ENCODE data around the gene DGKD.
"Not testable (repeated sequence)": the region's sequence is repeated elsewhere in the genome, so short reads cannot be mapped to it uniquely, and the experiment has no call there.

DGKD gene, protein sequence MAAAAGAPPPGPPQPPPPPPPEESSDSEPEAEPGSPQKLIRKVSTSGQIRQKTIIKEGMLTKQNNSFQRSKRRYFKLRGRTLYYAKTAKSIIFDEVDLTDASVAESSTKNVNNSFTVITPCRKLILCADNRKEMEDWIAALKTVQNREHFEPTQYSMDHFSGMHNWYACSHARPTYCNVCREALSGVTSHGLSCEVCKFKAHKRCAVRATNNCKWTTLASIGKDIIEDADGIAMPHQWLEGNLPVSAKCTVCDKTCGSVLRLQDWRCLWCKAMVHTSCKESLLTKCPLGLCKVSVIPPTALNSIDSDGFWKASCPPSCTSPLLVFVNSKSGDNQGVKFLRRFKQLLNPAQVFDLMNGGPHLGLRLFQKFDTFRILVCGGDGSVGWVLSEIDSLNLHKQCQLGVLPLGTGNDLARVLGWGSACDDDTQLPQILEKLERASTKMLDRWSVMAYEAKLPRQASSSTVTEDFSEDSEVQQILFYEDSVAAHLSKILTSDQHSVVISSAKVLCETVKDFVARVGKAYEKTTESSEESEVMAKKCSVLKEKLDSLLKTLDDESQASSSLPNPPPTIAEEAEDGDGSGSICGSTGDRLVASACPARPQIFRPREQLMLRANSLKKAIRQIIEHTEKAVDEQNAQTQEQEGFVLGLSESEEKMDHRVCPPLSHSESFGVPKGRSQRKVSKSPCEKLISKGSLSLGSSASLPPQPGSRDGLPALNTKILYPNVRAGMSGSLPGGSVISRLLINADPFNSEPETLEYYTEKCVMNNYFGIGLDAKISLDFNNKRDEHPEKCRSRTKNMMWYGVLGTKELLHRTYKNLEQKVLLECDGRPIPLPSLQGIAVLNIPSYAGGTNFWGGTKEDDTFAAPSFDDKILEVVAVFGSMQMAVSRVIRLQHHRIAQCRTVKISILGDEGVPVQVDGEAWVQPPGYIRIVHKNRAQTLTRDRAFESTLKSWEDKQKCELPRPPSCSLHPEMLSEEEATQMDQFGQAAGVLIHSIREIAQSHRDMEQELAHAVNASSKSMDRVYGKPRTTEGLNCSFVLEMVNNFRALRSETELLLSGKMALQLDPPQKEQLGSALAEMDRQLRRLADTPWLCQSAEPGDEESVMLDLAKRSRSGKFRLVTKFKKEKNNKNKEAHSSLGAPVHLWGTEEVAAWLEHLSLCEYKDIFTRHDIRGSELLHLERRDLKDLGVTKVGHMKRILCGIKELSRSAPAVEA

DNA sequence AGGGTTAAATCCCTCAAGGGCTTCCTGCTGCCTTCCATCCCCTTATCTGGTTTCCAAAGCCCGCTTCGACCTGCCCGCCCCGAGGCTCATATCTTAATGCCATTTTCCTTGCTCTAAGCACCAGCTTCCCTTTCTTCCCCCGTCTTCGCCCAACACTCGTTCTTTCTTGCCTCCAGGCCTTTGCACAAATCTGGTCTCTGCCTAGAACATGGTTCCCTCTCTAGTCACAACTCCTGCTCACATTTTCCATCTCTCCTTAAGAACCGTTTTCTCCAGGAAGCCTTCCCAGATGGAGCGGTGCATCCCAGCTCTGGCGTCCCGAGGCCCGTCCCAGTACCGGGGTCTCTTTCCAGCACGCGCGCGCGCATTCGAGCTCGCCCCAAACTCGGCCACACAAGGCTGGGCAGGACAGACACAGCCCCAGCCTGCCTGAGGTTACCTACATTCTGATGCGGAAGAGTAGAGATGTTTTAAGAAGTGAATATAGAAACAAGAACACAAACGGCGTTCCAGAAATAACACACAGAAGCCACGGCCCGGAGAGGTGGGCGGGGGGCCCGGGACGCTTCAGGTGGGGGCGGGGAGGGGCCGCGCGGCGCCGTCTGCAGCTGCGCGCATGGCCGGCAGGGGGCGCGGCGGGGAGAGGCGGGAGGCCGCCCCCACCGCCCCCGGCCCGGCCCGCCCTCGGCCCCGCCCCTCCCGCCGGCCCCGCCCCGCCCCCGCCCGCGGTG, at the start of gene DGKD:
TSS of gene DGKD (plus strand) at position 726 of the 731 bp plus-strand sequence. CDS start 25 bp downstream, outside the sequence.
- peak; percentile 59 to 75 for DNase-seq (ENCODE audit: low read depth in 2 of 2)

DNA sequence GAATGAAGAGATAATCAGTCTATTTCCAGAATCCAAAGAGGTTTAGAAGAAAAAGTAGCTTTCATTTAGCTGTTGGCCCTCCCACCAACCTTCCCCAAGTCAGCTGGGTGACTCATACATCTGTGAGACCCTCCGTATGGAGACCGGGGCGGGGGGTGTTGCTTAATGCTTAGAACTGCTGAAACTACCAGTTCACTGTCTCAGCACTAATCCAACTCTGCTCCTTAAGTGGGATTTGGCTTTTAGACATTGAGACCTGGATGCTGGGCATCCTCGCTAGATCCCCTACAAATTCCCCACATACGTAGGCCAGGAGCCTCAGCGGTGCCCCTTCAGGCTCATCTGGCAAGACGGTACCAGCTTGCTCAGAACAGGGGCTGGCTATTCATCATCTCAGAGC, 46.7 kb upstream of the DGKD start, which contains the start of gene SAG:
TSS of gene SAG (plus strand) at position 252 of the 400 bp plus-strand sequence. CDS start 1,374 bp downstream, outside the sequence.
- no peak for DNase-seq (ENCODE audit: low read depth in 2 of 2)

DNA sequence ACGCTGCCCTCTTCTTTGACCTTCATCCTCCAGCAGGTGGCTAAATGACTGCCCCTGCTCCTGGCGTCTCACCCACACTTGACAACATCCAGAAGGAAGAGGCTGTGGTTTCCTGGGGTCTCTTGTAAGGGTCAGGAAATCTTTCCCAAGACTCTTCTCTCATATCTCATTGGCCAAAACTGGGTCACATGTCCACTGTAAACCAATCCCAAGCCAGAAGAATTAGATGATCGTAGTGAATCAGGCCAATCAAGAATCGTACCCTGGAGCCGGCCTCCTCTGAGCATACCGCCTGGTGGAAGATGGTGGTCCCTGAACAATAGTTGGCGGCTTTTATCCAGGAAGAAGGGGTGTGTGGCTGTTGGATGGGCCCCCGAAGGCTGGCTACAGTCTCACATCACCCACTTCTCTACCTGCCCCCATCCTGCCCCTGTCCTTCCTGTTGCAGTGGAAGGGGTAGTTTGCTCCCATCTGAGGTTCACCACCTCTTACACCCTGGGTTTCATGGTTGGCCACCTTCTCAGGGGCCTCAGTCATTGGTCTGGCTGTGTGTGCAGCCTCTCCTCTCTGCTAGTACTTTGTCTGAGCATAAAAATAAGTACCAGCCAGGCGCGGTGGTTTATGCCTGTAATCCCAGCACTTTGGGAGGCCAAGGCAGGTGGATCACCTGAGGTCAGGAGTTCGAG, 42.9 kb upstream of the DGKD start:
- DNase-seq (ENCODE audit: low read depth in 2 of 2) = no peak

DNA sequence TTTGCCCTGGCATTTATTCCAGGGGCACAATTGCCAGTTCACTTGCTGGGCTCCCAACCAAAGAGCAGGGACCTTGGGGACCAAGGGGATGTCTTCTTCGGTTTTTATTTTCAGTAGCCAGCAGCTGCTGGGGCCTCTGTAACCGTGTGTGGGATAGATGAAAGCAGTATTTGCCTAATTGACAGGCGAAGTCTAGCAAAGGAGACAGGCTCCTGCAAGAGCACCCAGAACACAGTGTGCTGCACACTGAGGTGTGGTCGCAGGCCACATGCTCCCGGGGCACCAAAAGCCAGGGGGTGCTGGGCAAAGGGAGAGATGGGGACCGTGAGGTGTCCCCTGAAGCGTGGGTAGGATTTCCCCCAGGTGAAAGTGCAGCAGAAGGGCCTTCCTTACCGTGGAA, 41.4 kb upstream of the DGKD start:
- DNase-seq (ENCODE audit: low read depth in 2 of 2) = no peak

DNA sequence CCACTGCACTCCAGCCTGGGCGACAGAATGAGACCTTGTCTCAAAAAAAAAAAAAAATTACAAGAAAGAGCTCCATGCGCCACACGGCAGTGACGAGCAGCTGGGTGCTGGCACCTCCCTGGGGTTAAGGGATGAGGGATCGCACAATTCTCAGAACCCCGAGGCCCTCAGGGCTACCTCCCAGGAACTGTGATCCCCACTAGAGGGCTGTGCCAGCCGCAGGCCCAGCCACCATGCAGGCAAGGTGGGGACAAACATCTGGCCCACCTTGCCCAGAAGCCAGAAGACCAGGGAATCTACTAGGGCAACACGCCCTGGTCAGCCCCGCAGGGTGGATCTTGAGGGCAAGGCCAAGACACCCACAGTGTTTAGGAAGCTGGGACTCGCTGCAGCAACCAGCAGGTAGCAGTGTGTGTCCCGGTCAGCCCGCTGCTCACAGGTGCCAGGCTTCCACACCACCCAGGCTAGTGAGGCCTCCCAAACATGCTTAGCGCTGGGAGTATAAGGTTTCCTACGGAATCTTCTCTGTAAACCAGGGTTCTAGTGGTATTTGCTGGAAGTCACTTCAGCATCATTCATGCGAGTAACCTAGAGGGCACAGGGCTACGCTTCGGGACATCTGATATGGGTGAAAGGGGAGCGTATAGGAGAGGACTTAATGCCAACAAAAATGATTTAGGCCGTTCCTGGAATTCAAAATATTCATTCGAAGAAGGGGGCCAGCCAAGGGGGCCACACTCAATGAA, 39.9 kb upstream of the DGKD start:
- DNase-seq (ENCODE audit: low read depth in 2 of 2) = no peak

DNA sequence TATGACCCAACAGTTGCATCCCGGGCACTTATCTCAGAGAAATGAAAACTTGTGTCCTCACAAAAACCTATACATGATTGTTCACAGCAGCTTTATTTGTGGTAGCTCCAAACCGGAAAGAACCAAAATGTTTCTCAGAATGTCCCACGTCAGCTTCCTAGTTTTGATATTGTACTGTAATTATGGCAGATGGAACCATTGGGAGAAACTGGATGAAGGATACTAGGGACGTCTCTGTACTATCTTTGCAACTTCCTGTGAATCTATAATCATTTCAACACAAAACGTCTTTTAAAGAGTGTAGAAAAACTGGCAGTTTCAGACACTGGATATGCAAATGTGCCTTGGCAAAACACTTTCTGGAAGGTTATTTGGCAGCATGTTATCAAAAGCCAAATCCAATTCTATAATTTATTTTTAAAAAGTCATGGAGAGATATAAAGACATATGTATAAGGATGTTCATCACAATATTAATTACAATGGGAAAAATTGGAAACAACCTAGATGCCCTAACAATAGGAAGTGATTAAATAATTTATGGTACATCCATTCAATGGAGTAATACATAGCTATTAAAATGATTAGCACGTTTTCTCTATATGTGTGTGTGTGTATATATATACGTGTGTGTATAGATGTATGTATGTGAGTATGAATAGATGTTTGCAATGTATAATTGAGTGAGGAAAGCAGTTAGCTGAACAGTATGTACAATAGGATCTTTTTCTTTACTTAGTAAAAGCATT, 36.9 kb upstream of the DGKD start:
- no peak for DNase-seq (ENCODE audit: low read depth in 2 of 2)

DNA sequence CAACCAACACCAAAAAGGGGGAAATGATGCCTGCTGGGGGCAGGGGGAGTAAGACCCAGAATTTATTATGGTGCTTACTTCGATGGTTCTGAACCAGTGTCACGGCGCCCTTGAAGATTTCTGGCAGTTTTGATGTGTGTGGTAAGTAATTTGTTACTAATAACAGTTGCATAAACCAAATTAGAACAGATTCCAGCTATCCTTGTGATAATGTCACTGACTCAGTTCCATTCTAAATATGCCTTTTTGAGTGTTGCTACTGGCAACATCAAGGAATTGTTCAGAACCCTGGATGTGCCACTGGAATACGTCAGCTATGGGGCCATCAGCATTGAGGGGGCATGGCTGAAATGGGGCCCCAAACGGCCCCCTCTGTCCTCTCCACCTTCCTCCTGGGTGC, 35.0 kb upstream of the DGKD start:
- DNase-seq (ENCODE audit: low read depth in 2 of 2) = no peak

DNA sequence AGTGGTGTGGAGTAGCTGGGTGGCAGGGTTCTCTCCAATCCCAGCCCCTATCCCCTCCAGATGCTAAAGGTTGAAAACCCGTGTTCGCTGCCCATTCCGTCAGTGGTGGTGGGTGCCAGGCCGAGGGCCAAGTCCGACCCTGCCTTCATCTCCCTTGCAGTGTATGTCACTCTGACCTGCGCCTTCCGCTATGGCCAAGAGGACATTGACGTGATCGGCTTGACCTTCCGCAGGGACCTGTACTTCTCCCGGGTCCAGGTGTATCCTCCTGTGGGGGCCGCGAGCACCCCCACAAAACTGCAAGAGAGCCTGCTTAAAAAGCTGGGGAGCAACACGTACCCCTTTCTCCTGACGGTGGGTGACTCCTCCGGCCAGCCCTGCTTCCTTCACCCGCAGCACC, 33.8 kb upstream of the DGKD start:
- DNase-seq (ENCODE audit: low read depth in 2 of 2) = no peak

DNA sequence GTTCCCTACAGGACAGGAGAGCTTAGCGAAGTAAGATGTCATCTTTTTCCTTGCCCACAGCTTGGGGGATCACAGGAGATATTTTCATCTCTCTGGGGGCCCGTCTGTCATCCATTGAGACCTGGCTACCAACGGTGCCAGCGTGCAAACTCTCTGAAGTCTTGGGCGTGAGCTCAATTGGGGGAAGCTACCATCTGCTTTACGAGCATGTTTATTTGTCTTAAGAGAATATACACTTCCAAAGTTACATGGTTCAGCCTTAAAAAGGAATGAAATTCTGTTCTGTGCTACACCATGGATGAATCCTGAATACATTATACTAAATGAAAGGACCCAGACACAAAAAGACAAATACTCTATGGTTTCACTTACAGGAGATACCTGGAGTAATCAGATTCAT, 33.1 kb upstream of the DGKD start:
- DNase-seq (ENCODE audit: low read depth in 2 of 2) = no peak

DNA sequence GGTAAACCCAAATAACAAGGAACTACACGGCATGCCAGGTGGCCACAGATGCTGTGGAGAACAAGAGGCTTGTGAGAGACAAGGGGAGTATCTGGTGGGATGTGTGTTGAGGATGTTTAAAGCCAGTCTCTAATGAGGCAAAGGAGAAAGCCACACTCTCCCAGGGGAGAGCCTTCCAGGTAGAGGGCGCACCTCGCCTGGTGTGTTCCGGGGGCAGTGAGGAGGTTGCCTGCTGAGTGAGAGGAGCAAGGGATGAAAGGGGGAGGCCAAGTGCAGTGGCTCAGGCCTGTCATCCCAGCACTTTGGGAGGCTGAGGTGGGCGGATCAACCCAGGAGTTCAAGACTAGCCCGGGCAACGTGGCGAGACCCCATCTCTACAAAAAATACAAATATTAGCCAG, 30.4 kb upstream of the DGKD start:
- DNase-seq (ENCODE audit: low read depth in 2 of 2) = no peak

DNA sequence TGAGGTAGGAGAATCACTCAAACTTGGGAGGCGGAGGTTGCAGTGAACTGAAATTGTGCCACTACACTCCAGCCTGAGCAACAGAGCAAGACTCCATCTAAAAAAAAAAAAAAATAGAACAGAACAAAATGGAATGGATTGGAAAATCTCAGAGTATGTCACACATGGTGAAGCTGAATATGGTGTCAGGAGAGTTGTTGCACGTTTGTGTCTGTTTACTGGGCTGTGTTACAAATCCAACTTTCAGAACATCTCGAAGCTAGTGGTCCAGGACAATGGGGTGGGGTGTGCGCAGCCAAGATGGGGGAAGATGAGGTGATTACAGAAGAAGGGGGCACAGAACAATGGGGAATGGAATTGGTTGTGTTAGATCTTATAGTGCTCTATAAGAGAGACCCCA, 29.0 kb upstream of the DGKD start:
- DNase-seq (ENCODE audit: low read depth in 2 of 2) = no peak

DNA sequence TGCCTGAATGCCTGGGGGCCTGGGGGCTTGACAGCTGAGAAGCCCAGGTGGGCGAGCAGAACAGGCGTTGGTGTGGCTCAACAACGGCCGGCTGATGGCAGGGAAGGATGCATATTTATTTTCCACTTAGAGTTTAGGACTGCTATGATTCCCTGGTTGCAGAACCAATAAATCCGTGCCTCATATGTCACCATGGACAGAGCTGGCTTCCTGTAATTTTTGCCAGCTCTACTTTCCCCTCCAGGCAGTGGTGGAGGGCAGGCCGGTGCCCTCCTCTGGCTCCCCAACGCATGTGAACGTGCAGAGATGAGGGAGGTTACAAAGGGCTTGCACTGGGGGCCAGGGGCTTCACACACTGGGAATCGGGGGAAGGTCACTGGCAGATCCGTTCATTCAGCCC, 28.5 kb upstream of the DGKD start:
- no peak for DNase-seq (ENCODE audit: low read depth in 2 of 2)

DNA sequence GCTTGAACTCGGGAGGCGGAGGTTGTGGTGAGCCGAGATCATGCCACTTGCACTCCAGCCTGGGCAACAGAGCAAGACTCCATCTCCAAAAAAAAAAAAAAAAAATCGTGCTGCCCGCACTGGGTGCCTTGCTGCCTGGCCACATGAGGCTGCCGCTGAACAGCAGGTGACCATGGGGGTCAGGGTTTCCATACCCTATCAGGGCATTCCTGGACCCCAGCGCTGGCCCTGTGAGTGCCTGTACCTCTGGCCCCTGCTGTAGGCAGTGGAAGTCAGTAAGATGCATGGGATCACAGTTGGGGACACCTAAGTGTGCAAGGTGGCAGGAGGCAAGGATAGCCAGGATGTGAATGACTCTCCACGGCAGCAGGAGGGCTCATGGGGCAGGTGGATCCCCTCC, 27.8 kb upstream of the DGKD start:
- DNase-seq (ENCODE audit: low read depth in 2 of 2) = no peak

DNA sequence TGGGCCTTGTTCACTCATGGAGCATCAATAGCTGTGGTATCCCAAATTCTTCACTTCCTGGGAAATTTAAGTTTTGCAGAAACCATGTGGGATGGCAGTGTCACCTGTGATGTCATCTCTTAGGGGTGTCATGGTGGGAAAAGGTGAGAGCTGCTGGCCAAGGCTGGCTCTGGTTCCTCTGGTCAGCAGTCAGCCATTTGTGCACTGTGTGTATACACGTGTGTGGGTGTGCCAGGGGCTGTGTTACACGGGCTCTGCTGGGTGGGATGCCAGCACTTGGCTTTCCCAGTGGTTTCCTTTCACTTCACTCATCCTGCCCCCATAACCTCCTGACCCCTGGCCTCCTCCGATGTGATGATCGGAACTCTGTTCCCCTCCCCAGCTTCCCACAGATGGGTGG, 25.4 kb upstream of the DGKD start:
- no peak for DNase-seq (ENCODE audit: low read depth in 2 of 2)

DNA sequence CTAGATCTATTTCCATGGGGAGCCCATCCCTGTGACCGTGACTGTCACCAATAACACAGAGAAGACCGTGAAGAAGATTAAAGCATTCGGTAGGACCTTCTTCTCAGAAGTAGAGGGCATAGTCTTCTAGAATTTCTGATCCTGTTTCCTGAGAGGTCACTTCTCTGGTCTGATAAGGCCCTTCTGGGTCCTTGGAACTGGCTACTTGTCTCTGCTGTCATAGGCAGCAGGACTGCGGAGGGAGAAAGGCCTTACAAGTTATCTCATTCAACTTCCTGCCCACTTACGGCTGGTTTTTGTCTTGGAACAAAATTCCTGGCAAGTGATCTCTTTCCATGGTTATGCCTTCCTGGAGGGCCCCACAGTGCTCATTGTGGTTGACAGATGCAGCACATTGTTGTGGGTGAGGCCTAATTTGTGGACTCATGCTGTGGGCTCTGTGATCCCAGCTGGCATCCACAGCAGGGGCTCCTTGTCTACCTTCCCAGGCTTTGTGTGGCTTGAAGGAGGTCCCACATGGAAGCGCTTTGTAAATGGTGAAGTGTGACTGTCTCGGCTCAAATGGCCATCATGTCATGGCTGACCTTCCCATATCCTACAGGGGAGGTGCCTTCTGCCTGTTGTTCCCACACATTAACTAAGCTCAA, 24.7 kb upstream of the DGKD start:
- no peak for DNase-seq (ENCODE audit: low read depth in 2 of 2)

DNA sequence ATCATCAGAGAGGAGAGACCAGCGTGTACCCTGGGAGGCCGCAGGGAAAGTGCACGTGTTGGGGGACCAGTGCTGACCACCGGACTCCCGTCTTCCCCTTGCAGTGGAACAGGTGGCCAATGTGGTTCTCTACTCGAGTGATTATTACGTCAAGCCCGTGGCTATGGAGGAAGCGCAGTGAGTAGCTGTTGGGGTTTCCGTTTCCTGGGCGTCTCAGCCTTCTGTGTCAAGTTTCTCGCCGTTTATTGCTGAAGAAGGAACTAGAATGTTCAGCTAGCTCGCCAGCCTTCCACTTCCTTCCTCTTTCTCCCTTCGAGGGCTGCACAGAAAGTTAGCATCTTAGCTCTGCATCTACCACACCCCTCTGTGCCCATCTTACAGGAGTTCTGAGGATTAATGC, 22.8 kb upstream of the DGKD start:
- peak; percentile 38 to 46 for DNase-seq (ENCODE audit: low read depth in 2 of 2)

DNA sequence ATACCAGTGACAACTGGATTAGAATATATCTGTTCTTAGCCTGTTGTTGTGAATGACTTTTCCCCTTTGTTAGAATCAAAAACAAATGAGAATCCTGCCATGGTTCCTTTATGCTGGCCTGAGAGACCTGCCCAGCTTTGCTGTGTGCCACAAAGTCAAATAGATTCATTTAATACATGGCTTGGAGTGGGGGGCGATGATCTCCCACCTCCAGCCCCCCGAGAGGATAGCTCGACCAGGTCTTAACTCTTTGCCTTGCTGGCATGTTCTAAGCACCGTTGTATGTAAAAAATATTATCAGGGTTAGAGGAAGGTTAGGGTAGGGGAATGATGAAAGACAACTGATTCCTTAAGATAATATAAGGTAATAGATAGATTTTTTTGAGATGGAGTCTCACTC, 22.2 kb upstream of the DGKD start:
- DNase-seq (ENCODE audit: low read depth in 2 of 2) = no peak

DNA sequence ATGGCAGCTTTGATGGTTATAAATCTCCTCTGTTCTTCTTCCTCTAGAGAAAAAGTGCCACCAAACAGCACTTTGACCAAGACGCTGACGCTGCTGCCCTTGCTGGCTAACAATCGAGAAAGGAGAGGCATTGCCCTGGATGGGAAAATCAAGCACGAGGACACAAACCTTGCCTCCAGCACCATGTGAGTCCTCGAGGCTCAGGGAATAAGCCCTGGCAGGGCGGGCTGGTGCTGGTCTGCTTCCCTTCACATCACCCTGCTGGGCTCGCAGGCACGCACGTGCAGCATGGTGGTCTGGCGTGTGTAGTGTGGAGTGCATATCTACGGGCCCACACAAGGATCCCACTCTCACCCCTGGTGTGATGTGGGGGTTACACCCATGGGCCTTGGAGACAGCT, 19.4 kb upstream of the DGKD start:
- no peak for DNase-seq (ENCODE audit: low read depth in 2 of 2)

DNA sequence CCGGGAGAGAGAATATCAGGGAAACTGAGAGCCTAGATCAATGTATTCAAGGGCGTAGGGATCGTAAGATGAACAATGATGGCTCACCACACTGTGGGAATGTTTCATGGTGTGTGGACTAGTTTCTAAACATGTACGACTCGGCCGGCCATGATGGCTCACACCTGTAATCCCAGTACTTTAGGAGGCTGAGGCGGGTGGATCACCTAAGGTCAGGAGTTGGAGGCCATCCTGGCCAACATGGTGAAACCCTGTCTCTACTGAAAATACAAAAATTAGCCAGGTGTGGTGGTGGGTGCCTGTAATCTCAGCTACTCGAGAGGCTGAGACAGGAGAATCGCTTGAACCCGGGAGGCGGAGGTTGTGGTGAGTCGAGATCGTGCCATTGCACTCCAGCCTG, 18.2 kb upstream of the DGKD start:
- not testable (repeated sequence) for DNase-seq (ENCODE audit: low read depth in 2 of 2)
